H1 (cell line): ENCODE results near the gene SPDYA. TPM values are rescaled to one million over a fixed set of nuclear protein-coding genes. Genes with fewer than 3 reads are reported as not detected.

Experiments used
- CTCF ChIA-PET: fragments of 300-600 bp; sonication (Branson Sonifier 250); formaldehyde crosslinking; loops from one replicate; lab custom pipeline; 2021; ENCODE audit not compliant: partially characterized antibody; lab: Charles Lee
- POLR2A ChIA-PET: fragments of 300-600 bp; sonication (Branson Sonifier 250); formaldehyde crosslinking; loops from one replicate; lab custom pipeline; 2021; ENCODE audit warnings: inconsistent platforms; ENCODE audit not compliant: partially characterized antibody; lab: Charles Lee
- DNase-seq, 2 experiments: peaks; one replicate each; pipeline versions ENCODE4 v3.0.0 to v3.0.0-alpha.2; 2010 to 2022; ENCODE audit warnings: low spot score in 2 of 2, low read depth in 1 of 2, mixed read lengths in 1 of 2
- FAIRE-seq: peaks from 2 replicates; lab custom pipeline; 2011; peaks lifted over from hg19 to GRCh38; lab: Jason Lieb, UNC
- H2AFZ ChIP-seq: 2 replicates; pipeline ENCODE4 v1.8.1; 2012; ENCODE audit warnings: low read length, inconsistent platforms
- H2AK5ac ChIP-seq: 2 replicates; pipeline ENCODE4 v1.6.1; 2013; ENCODE audit warnings: low read depth, low read length
- H2BK120ac ChIP-seq: replicated peaks from 2 replicates; pipeline ENCODE3; 2013; ENCODE audit warnings: low read depth, low read length, inconsistent platforms
- H2BK12ac ChIP-seq: 2 replicates; pipeline ENCODE4 v1.6.1; 2013; ENCODE audit warnings: low read depth, low read length
- H2BK15ac ChIP-seq: 2 replicates; pipeline ENCODE4 v1.6.1; 2013; ENCODE audit warnings: low read length
- H2BK20ac ChIP-seq: 2 replicates; pipeline ENCODE4 v1.6.1; 2013; ENCODE audit warnings: low read length
- H2BK5ac ChIP-seq: 2 replicates; pipeline ENCODE4 v1.6.1; 2013; ENCODE audit warnings: low read depth, low read length
- H3K14ac ChIP-seq: 2 replicates; pipeline ENCODE4 v1.6.1; 2013; ENCODE audit warnings: inconsistent platforms; ENCODE audit not compliant: insufficient read length
- H3K18ac ChIP-seq: 2 replicates; pipeline ENCODE4 v1.6.1; 2013; ENCODE audit warnings: low read length; ENCODE audit errors: extremely low read depth
- H3K23ac ChIP-seq: 2 replicates; pipeline ENCODE4 v1.6.1; 2013; ENCODE audit warnings: inconsistent platforms; ENCODE audit not compliant: insufficient read length
- H3K23me2 ChIP-seq: 2 replicates; pipeline ENCODE4 v1.6.1; 2013; ENCODE audit warnings: low read depth, low read length
- H3K27ac ChIP-seq: 2 replicates; pipeline ENCODE4 v1.6.1; 2011; ENCODE audit warnings: low read depth, low read length, inconsistent platforms
- H3K27me3 ChIP-seq, 4 experiments: replicated peaks in 1 of 4; 1 replicate in 1 of 4; 2 replicates in 3 of 4; pipeline versions ENCODE4 v1.6.1 to v1.8.1; 2011 to 2013; ENCODE audit warnings: low read length in 3 of 4, mild to moderate bottlenecking in 3 of 4, inconsistent platforms in 2 of 4, mixed read lengths in 2 of 4, moderate library complexity in 1 of 4; ENCODE audit not compliant: control insufficient read depth in 3 of 4, insufficient read depth in 3 of 4; ENCODE audit errors: extremely low read depth in 1 of 4
- H3K36me3 ChIP-seq, 4 experiments: 2 replicates each; pipeline versions ENCODE4 v1.6.1 to v1.8.1; 2011 to 2013; ENCODE audit warnings: mild to moderate bottlenecking in 4 of 4, low read length in 3 of 4, moderate library complexity in 2 of 4, control low read depth in 1 of 4, inconsistent platforms in 1 of 4; ENCODE audit not compliant: insufficient read depth in 4 of 4, control insufficient read depth in 2 of 4
- H3K4ac ChIP-seq: replicated peaks from 2 replicates; pipeline ENCODE3; 2013; ENCODE audit warnings: low read length, low read depth, mixed read lengths, inconsistent platforms; ENCODE audit not compliant: insufficient read length
- H3K4me1 ChIP-seq, 4 experiments: replicated peaks in 1 of 4; 1 replicate in 1 of 4; 2 replicates in 3 of 4; pipeline versions ENCODE4 v1.6.1 to v1.8.1; 2011 to 2013; ENCODE audit warnings: low read length in 3 of 4, inconsistent platforms in 2 of 4, mixed read lengths in 1 of 4; ENCODE audit not compliant: insufficient read depth in 4 of 4, control insufficient read depth in 3 of 4
- H3K4me2 ChIP-seq, 2 experiments: 2 replicates each; pipeline versions ENCODE4 v1.6.1 to v1.8.1; 2011 to 2013; ENCODE audit warnings: low read depth in 2 of 2, low read length in 2 of 2, control low read depth in 1 of 2, inconsistent platforms in 1 of 2, mild to moderate bottlenecking in 1 of 2; ENCODE audit not compliant: insufficient read depth in 1 of 2
- H3K4me3 ChIP-seq, 4 experiments: fragments of 200-600, 300-600 bp in 1 of 4; sonication (generic), shearing (Covaris generic), sonication (Bioruptor Twin) in 1 of 4; 2 replicates each; pipeline versions ENCODE4 v1.5.1 to v1.8.1; 2011 to 2016; ENCODE audit warnings: low read length in 4 of 4, low read depth in 3 of 4, control low read depth in 2 of 4, inconsistent platforms in 2 of 4, mild to moderate bottlenecking in 2 of 4, mixed read lengths in 1 of 4, moderate library complexity in 1 of 4; ENCODE audit not compliant: insufficient read depth in 2 of 4; ENCODE audit errors: extremely low read depth in 1 of 4
- H3K56ac ChIP-seq: replicated peaks from 2 replicates; pipeline ENCODE3; 2013; ENCODE audit warnings: low read depth, mild to moderate bottlenecking, mixed read lengths, low read length, inconsistent platforms; ENCODE audit not compliant: insufficient read length
- H3K79me1 ChIP-seq: 2 replicates; pipeline ENCODE4 v1.6.1; 2013; ENCODE audit warnings: low read depth, low read length, control low read depth
- H3K79me2 ChIP-seq, 2 experiments: 2 replicates each; pipeline versions ENCODE4 v1.6.1 to v1.8.1; 2012 to 2013; ENCODE audit warnings: low read length in 2 of 2, mild to moderate bottlenecking in 2 of 2, inconsistent platforms in 1 of 2; ENCODE audit not compliant: insufficient read depth in 2 of 2, control insufficient read depth in 1 of 2
- H3K9ac ChIP-seq, 4 experiments: replicated peaks in 1 of 4; 1 replicate in 1 of 4; 2 replicates in 3 of 4; pipeline versions ENCODE4 v1.6.1 to v1.8.1; 2011 to 2013; ENCODE audit warnings: low read depth in 3 of 4, low read length in 3 of 4, control low read depth in 2 of 4, mild to moderate bottlenecking in 2 of 4, moderate library complexity in 2 of 4, inconsistent platforms in 1 of 4; ENCODE audit errors: extremely low read depth in 1 of 4
- H3K9me3 ChIP-seq, 2 experiments: 2 replicates each; pipeline versions ENCODE4 v1.6.1 to v1.8.1; 2012 to 2013; ENCODE audit warnings: mild to moderate bottlenecking in 2 of 2, moderate library complexity in 2 of 2, control low read depth in 1 of 2, inconsistent platforms in 1 of 2, low read depth in 1 of 2, low read length in 1 of 2, mixed read lengths in 1 of 2; ENCODE audit not compliant: insufficient read depth in 2 of 2
- H4K20me1 ChIP-seq, 2 experiments: replicated peaks in 1 of 2; 2 replicates each; pipeline versions ENCODE3 to v1.8.1; 2011 to 2013; ENCODE audit warnings: inconsistent platforms in 2 of 2, low read length in 2 of 2, mild to moderate bottlenecking in 1 of 2; ENCODE audit not compliant: insufficient read depth in 2 of 2, control insufficient read depth in 1 of 2
- H4K5ac ChIP-seq: 2 replicates; pipeline ENCODE4 v1.6.1; 2013; ENCODE audit warnings: low read length, low read depth, mixed read lengths, inconsistent platforms; ENCODE audit not compliant: insufficient read length
- H4K8ac ChIP-seq: 2 replicates; pipeline ENCODE4 v1.8.0; 2013; ENCODE audit warnings: mild to moderate bottlenecking, moderate library complexity, low read length, inconsistent platforms; ENCODE audit not compliant: insufficient read depth; ENCODE audit errors: extremely low read depth
- H4K91ac ChIP-seq: replicated peaks from 2 replicates; pipeline ENCODE3; 2013; ENCODE audit warnings: low read length, mixed read lengths, inconsistent platforms; ENCODE audit not compliant: insufficient read length
- BCL11A ChIP-seq, 2 experiments: IDR thresholded peaks; one replicate each; pipeline ENCODE4 v1.6.1; 2011; ENCODE audit warnings: low read depth in 2 of 2, low read length in 2 of 2, mild to moderate bottlenecking in 2 of 2
- CHD2 ChIP-seq: IDR thresholded peaks from 2 replicates; pipeline ENCODE4 v1.6.1; 2012; ENCODE audit warnings: low read length, improper control_type of control experiment
- JUN ChIP-seq: IDR thresholded peaks from 2 replicates; pipeline ENCODE4 v1.6.1; 2011; ENCODE audit warnings: low read depth, mild to moderate bottlenecking, improper control_type of control experiment, low read length
- NANOG ChIP-seq: IDR thresholded peaks from 2 replicates; pipeline ENCODE4 v1.6.1; 2011; ENCODE audit warnings: low read length, low read depth, mild to moderate bottlenecking, inconsistent platforms; ENCODE audit not compliant: insufficient read depth, poor library complexity, severe bottlenecking
- RBBP5 ChIP-seq: IDR thresholded peaks from 2 replicates; pipeline ENCODE4 v1.7.1; 2012; ENCODE audit warnings: low read depth, mild to moderate bottlenecking, inconsistent platforms, low read length, moderate library complexity, borderline replicate concordance
- SRF ChIP-seq: IDR thresholded peaks from 2 replicates; pipeline ENCODE4 v1.6.1; 2011; ENCODE audit warnings: mild to moderate bottlenecking, low read depth, low read length, moderate library complexity
- TBP ChIP-seq: IDR thresholded peaks from 2 replicates; pipeline ENCODE4 v1.6.1; 2011; ENCODE audit warnings: low read depth, low read length, improper control_type of control experiment
- YY1 ChIP-seq: IDR thresholded peaks from 2 replicates; pipeline ENCODE4 v1.6.1; 2011; ENCODE audit warnings: low read depth, mild to moderate bottlenecking, low read length
- ZNF274 ChIP-seq: IDR thresholded peaks from 2 replicates; pipeline ENCODE4 v1.7.0; 2012; ENCODE audit warnings: low read length, borderline replicate concordance; ENCODE audit errors: extremely low read depth
- WGBS, 2 experiments: shearing (Covaris generic) in 1 of 2; methylation state at CpG; one replicate each; pipeline versions ENCODE4 v1.1.6 to v1.1.7; 2013 to 2015; ENCODE audit warnings: low lambda C conversion rate in 2 of 2, mixed read lengths in 2 of 2, inconsistent platforms in 1 of 2, low coverage in 1 of 2, missing lambda C conversion rate in 1 of 2; ENCODE audit not compliant: insufficient replicate concordance in 2 of 2, insufficient coverage in 1 of 2, insufficient read length in 1 of 2; ENCODE audit errors: extremely low coverage in 1 of 2, missing lambda C conversion rate in 1 of 2; 5-methylcytosine and 5-hydroxymethylcytosine counted together
- polyA plus RNA-seq, 7 experiments: library from polyadenylated mRNA; depleted of rRNA in 3 of 7; stranded (reverse) in 5 of 7; unstranded in 2 of 7; fragments of >200 nt in 5 of 7; fragments of 200-250 nt in 2 of 7; gene quantifications; 1 replicate in 5 of 7; 2 replicates in 1 of 7; 4 replicates in 1 of 7; pipeline versions ENCODE4 v1.2.1 to v1.2.3, GENCODE V29; 2011 to 2013; ENCODE audit warnings: missing spikeins in 2 of 7, mixed read lengths in 2 of 7
- total RNA-seq: library from RNA; stranded (reverse); fragmentation: NEBNext Ultra II Directional; extraction: Animal tissue kit (Norgen Biotek cat#: 25700); gene quantifications from 2 replicates; pipeline ENCODE4 v1.2.1, GENCODE V29; 2021
- TF ChIP-seq, protein P1 (sequence below): IDR thresholded peaks from 2 replicates; pipeline ENCODE4 v1.6.1; 2011; ENCODE audit warnings: low read length, improper control_type of control experiment
- TF ChIP-seq, protein P2 (sequence below): IDR thresholded peaks from 2 replicates; pipeline ENCODE4 v1.6.1; 2012; ENCODE audit warnings: inconsistent platforms
- TF ChIP-seq, protein P3 (sequence below): IDR thresholded peaks from 2 replicates; pipeline ENCODE4 v1.6.1; 2012; ENCODE audit warnings: inconsistent platforms

The SPDYA gene
- total and polyA plus RNA-seq, 2 of the 8 experiments (the other 6 are each of a cell fraction or from before 2014, with no cell fraction given), result 0.12 to 0.35 TPM

DNA sequence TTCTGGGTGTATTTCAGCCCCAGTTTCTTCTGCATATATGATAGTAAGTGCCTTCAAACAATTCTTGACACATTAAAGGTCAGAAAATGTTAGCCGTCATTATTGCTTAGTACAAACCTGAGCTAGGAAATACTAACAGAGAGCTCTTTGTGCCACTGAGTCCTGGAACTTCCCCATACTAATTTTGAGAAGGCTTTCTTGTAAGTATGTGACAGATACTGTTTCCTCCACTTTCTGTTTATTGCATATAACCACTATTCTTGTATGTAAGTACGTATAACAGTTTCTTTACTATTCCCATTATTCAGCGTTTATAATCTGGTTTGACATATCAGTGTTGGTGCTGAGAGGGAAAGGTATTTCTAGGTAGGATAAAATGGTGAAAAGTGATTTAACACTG, 49.2 kb upstream of the SPDYA start:
- Histone ChIP-seq H3K4ac (no peak overlapping the region), H3K18ac (no peak overlapping the region), H3K4me3 (no peak overlapping the region), H3K79me2 (peaks cover 53 to 100% of the 10 kb centered on the region in 2 experiments), H2BK15ac (no peak overlapping the region), H3K56ac (no peak overlapping the region), H4K5ac (no peak overlapping the region), H2AFZ (no peak overlapping the region), H4K8ac (no peak overlapping the region), H3K27me3 (no peaks in the 10 kb centered on the region), H3K79me1 (peaks cover 2% of the 10 kb centered on the region; the same call in 1 of the 2 replicates), H2BK120ac (no peak overlapping the region), H3K9me3 (no peaks in the 10 kb centered on the region), H2BK20ac (no peak overlapping the region), H2AK5ac (no peak overlapping the region), H3K23ac (no peak overlapping the region), H3K23me2 (no peaks in the 10 kb centered on the region), H3K9ac (no peak overlapping the region), H3K4me2 (no peak overlapping the region), H3K36me3 (peaks cover 0 to 10% (median 1%) of the 10 kb centered on the region in 4 experiments; a peak in 4 of 8 replicates), H2BK5ac (no peak overlapping the region), H2BK12ac (no peak overlapping the region), H3K14ac (no peak overlapping the region), H3K27ac (no peak overlapping the region), H4K20me1 (peaks cover 11 to 14% of the 10 kb centered on the region in 2 experiments), H3K4me1 (peaks cover 0 to 2% (median 0%) of the 10 kb centered on the region in 4 experiments; a peak in 1 of 7 replicates), H4K91ac (no peak overlapping the region)
- 90% methylated on average over 3 of the region's 3 CpGs; no CpG with 5 or more reads in 1 of the 2 experiments for WGBS, 2 experiments
- no peak for DNase-seq
- POLR2A ChIA-PET, result interaction anchor here (0.9 to 3.1 kb wide), 3 partner anchors 8 to 13 kb away, joined by 3 to 15 read pairs (median 3); partner anchors contain the start of gene PPP1CB
- CTCF ChIA-PET, result interaction anchor here (1.6 kb wide), 1 partner anchor 167 kb away, joined by 10 read pairs; no protein-coding TSS in a partner anchor
- no peak for FAIRE-seq
- TF ChIP-seq, protein P1, sequence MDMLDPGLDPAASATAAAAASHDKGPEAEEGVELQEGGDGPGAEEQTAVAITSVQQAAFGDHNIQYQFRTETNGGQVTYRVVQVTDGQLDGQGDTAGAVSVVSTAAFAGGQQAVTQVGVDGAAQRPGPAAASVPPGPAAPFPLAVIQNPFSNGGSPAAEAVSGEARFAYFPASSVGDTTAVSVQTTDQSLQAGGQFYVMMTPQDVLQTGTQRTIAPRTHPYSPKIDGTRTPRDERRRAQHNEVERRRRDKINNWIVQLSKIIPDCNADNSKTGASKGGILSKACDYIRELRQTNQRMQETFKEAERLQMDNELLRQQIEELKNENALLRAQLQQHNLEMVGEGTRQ, result no peak
- TF ChIP-seq ZNF274 (no peak), SRF (no peak), BCL11A (IDR thresholded peaks at IDR 0.05; ENCODE audit: low read depth in 2 of 2, low read length in 2 of 2) (no peak), RBBP5 (no peak), CHD2 (no peak), YY1 (no peak), JUN (no peak), TBP (no peak), NANOG (no peak)
- TF ChIP-seq, protein P2, sequence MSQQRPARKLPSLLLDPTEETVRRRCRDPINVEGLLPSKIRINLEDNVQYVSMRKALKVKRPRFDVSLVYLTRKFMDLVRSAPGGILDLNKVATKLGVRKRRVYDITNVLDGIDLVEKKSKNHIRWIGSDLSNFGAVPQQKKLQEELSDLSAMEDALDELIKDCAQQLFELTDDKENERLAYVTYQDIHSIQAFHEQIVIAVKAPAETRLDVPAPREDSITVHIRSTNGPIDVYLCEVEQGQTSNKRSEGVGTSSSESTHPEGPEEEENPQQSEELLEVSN, result no peak
- TF ChIP-seq, protein P3, sequence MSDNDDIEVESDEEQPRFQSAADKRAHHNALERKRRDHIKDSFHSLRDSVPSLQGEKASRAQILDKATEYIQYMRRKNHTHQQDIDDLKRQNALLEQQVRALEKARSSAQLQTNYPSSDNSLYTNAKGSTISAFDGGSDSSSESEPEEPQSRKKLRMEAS, result no peak
